ENCODE results near the gene EDEM3. TPM values are rescaled to one million over a fixed set of nuclear protein-coding genes. Genes with fewer than 3 reads are reported as not detected.

The EDEM3 gene, protein sequence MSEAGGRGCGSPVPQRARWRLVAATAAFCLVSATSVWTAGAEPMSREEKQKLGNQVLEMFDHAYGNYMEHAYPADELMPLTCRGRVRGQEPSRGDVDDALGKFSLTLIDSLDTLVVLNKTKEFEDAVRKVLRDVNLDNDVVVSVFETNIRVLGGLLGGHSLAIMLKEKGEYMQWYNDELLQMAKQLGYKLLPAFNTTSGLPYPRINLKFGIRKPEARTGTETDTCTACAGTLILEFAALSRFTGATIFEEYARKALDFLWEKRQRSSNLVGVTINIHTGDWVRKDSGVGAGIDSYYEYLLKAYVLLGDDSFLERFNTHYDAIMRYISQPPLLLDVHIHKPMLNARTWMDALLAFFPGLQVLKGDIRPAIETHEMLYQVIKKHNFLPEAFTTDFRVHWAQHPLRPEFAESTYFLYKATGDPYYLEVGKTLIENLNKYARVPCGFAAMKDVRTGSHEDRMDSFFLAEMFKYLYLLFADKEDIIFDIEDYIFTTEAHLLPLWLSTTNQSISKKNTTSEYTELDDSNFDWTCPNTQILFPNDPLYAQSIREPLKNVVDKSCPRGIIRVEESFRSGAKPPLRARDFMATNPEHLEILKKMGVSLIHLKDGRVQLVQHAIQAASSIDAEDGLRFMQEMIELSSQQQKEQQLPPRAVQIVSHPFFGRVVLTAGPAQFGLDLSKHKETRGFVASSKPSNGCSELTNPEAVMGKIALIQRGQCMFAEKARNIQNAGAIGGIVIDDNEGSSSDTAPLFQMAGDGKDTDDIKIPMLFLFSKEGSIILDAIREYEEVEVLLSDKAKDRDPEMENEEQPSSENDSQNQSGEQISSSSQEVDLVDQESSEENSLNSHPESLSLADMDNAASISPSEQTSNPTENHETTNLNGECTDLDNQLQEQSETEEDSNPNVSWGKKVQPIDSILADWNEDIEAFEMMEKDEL
- total RNA-seq = 23.6 and 29.2 TPM in 2 replicates

DNA sequence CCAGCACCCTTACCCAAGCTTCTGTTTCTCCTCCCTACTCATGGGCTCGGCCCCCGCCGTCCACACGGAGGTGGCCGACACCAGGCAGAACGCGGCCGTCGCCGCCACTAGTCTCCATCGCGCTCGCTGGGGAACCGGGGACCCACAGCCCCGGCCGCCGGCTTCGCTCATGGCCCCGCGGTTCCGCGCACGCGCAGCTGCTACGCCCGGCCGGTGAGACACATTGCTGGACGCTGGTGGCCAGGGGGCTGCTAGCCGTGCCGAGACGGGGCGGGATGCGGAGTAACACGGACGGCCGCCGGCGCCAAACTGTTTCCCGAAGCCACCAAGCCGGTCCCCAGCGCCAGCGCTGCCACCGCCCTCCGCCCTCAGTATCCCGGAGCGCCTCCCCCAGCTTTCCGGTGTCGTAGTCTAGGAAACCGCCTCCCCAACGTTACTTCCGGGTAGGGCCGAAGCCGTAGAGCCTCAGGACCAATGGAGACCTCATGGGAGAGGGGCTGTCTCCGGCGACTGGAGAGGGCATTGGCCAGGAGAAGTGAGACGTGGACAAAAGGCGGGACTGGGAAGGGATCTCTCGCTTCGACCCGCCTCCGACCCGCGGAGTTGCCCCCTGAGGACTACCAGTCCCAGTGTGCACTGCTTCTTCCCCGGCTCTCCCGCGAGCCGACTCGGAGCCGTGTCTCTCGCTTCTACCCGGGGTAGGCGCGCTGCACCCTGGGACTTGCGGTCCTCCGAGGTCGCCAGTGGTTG, at the start of gene EDEM3:
EDEM3 (minus strand) TSS at position 383 of the 750 bp plus-strand sequence; CDS start at position 171, 212 bp downstream.

Other genes starting within 250 kb of the EDEM3 start
- gene NIBAN1, start 219.7 kb upstream of the EDEM3 start, total RNA-seq = 0.33 and 0.79 TPM in 2 replicates

Data from placental epithelial cell (primary cell).